ENCODE results near the gene NECTIN1.
"Not testable (repeated sequence)": the region's sequence is repeated elsewhere in the genome, so short reads cannot be mapped to it uniquely, and the experiment has no call there.

Gene NECTIN1

GRCh38 chr11:119615003-119615881 is 113.8 kb downstream of the NECTIN1 start:
- peak; percentile 65 for DNase-seq

- no peak for DNase-seq
These were observed 114.6 kb downstream of the NECTIN1 start for GRCh38 chr11:119614222-119615002.

GRCh38 chr11:119612814-119613213 is 116.2 kb downstream of the NECTIN1 start:
- DNase-seq, result no peak

GRCh38 chr11:119610836-119611426 is 118.1 kb downstream of the NECTIN1 start:
- no peak for DNase-seq

GRCh38 chr11:119608781-119609180 is 120.2 kb downstream of the NECTIN1 start:
- no peak for DNase-seq

GRCh38 chr11:119608201-119608600 is 120.8 kb downstream of the NECTIN1 start:
- no peak for DNase-seq

GRCh38 chr11:119607726-119608125 is 121.3 kb downstream of the NECTIN1 start:
- no peak for DNase-seq

GRCh38 chr11:119605137-119605665 is 123.8 kb downstream of the NECTIN1 start:
- no peak for DNase-seq

GRCh38 chr11:119602745-119603373 is 126.1 kb downstream of the NECTIN1 start:
- no peak for DNase-seq

GRCh38 chr11:119599864-119600541 is 129.0 kb downstream of the NECTIN1 start:
- no peak for DNase-seq

- not testable (repeated sequence) for DNase-seq
These were observed 133.1 kb downstream of the NECTIN1 start for GRCh38 chr11:119595941-119596340.

GRCh38 chr11:119594639-119595249 is 134.3 kb downstream of the NECTIN1 start:
- no peak for DNase-seq

- DNase-seq, result no peak
These were observed 135.7 kb downstream of the NECTIN1 start for GRCh38 chr11:119593346-119593745.

- DNase-seq, result no peak
These were observed 136.4 kb downstream of the NECTIN1 start for GRCh38 chr11:119592642-119593041.

GRCh38 chr11:119591836-119592310 is 137.1 kb downstream of the NECTIN1 start:
- no peak for DNase-seq

GRCh38 chr11:119590651-119591351 is 138.2 kb downstream of the NECTIN1 start:
- no peak for DNase-seq

GRCh38 chr11:119589001-119589400 is 140.0 kb downstream of the NECTIN1 start:
- no peak for DNase-seq
